Measurements from ENCODE around the gene PARK7.

DNA sequence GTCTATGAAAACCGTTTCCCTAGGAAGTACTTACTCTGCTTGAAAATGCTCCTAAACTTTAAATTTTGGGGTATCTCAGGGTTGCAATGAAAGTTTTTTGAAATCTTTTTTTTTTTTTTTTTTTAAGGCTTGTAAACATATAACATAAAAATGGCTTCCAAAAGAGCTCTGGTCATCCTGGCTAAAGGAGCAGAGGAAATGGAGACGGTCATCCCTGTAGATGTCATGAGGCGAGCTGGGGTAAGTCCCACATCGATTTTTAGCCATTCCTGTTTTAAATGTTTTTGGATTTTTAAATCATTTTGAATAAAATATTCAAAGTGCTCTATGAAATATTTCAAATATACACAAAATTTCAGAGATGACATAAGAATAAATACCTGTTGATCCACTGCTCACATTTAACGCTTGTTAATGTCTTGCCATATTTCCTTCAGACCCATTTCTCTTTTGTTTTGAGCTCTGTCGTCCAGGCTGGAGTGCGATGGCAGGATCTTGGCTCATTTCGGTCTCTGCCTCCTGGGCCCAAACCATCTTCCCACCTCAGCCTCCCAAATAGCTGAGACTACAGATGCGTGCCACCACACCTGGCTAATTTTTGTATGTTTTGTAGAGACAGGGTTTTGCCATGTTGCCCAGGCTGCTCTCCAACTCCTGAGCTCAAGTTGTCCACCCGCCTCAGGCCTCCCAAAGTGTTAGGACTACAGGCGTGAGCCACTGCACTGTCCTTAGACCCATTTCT is 1.3 kb downstream of the PARK7 start:
- TF ChIP-seq CTCF (IDR thresholded peaks at IDR 0.05; ENCODE audit: insufficient read depth, low read length): no peak
- no peak for TF ChIP-seq POLR2AphosphoS5 (IDR thresholded peaks at IDR 0.05; ENCODE audit: low read depth)
- TF ChIP-seq SPI1 (IDR thresholded peaks at IDR 0.05; ENCODE audit: borderline replicate concordance, low read depth): no peak
- TF ChIP-seq, protein P1, sequence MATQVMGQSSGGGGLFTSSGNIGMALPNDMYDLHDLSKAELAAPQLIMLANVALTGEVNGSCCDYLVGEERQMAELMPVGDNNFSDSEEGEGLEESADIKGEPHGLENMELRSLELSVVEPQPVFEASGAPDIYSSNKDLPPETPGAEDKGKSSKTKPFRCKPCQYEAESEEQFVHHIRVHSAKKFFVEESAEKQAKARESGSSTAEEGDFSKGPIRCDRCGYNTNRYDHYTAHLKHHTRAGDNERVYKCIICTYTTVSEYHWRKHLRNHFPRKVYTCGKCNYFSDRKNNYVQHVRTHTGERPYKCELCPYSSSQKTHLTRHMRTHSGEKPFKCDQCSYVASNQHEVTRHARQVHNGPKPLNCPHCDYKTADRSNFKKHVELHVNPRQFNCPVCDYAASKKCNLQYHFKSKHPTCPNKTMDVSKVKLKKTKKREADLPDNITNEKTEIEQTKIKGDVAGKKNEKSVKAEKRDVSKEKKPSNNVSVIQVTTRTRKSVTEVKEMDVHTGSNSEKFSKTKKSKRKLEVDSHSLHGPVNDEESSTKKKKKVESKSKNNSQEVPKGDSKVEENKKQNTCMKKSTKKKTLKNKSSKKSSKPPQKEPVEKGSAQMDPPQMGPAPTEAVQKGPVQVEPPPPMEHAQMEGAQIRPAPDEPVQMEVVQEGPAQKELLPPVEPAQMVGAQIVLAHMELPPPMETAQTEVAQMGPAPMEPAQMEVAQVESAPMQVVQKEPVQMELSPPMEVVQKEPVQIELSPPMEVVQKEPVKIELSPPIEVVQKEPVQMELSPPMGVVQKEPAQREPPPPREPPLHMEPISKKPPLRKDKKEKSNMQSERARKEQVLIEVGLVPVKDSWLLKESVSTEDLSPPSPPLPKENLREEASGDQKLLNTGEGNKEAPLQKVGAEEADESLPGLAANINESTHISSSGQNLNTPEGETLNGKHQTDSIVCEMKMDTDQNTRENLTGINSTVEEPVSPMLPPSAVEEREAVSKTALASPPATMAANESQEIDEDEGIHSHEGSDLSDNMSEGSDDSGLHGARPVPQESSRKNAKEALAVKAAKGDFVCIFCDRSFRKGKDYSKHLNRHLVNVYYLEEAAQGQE (IDR thresholded peaks at IDR 0.05; ENCODE audit: insufficient replicate concordance, low read depth): no peak
- no peak for TF ChIP-seq GABPA (IDR thresholded peaks at IDR 0.05; ENCODE audit: low read depth)
